ENCODE measurements around the gene ERGIC3.

GRCh38 chr20:35527122-35527769, 14.6 kb upstream of the ERGIC3 start:
- TF ChIP-seq ARNTL (CRISPR knock-in tag; IDR thresholded peaks at IDR 0.05; ENCODE audit: borderline replicate concordance, low read depth) (no peak), CSDC2 (CRISPR knock-in tag; IDR thresholded peaks at IDR 0.05) (no peak), BACH2 (CRISPR knock-in tag; IDR thresholded peaks at IDR 0.05; ENCODE audit: borderline replicate concordance) (no peak), ZNF8 (CRISPR knock-in tag; IDR thresholded peaks at IDR 0.05) (no peak)
